AG04450 (cell line): ENCODE measurements around the gene AOC1. TPM values are rescaled to one million over a fixed set of nuclear protein-coding genes. Genes with fewer than 3 reads are reported as not detected.

Experiments used
- CTCF ChIA-PET: fragments of 300-600, 350-600 bp; formaldehyde crosslinking; extraction: SDS; loops from one replicate; lab custom pipeline; 2022; ENCODE audit warnings: antibody characterized with exemption, inconsistent platforms; lab: Charles Lee
- POLR2A ChIA-PET: fragments of 350-600 bp; formaldehyde crosslinking; extraction: SDS; loops from one replicate; lab custom pipeline; 2021; ENCODE audit warnings: antibody characterized with exemption, inconsistent platforms; lab: Yijun Ruan, JAX
- DNase-seq: peaks from one replicate; pipeline ENCODE4 v3.0.0-alpha.2; 2011; ENCODE audit warnings: low read depth, low spot score
- H3K27ac ChIP-seq: one replicate; pipeline ENCODE4 v1.5.1; 2012; ENCODE audit warnings: low read depth, low read length, control low read depth
- H3K27me3 ChIP-seq: one replicate; pipeline ENCODE4 v1.6.0; 2012; ENCODE audit warnings: low read length; ENCODE audit not compliant: control insufficient read depth, insufficient read depth
- H3K4me3 ChIP-seq: 2 replicates; pipeline ENCODE4 v1.5.1; 2011; ENCODE audit warnings: mild to moderate bottlenecking, low read depth, low read length, control low read depth
- H3K9me3 ChIP-seq: 2 replicates; pipeline ENCODE4 v1.5.1; 2012; ENCODE audit warnings: low read length; ENCODE audit not compliant: control insufficient read depth, insufficient read depth
- polyA plus RNA-seq: library from polyadenylated mRNA; depleted of rRNA; stranded (reverse); fragments of >200 nt; gene quantifications from 2 replicates; pipeline ENCODE4 v1.2.3, GENCODE V29; 2011
- TF ChIP-seq, protein P1 (sequence below): IDR thresholded peaks from 2 replicates; pipeline ENCODE4 v1.5.1; 2011; ENCODE audit warnings: low read depth, low read length, control low read depth, inconsistent platforms

AOC1 gene
- polyA plus RNA-seq, 1 experiment, result not detected

DNA sequence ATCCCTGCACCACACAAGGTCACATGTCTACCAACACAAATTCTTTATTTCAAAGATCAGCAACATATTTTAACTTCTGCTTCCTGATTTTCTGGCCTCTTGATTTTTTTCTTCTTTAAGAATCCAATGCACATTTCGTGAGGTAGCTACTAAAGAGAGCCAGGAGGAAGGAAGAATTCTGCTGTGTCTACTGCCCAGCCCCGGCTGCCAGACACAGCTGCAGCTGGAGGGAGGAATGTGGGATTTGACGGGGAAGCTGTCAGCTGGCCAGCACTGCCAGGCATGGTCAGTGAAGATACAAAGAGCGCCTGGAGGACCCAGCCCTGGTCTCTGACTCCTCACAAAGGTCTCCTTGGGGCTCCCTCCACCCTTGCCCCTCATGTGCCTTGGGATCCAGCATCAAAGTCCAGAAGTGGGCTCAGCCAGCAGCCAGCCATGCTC is 6.9 kb upstream of the AOC1 start:
- TF ChIP-seq, protein P1, sequence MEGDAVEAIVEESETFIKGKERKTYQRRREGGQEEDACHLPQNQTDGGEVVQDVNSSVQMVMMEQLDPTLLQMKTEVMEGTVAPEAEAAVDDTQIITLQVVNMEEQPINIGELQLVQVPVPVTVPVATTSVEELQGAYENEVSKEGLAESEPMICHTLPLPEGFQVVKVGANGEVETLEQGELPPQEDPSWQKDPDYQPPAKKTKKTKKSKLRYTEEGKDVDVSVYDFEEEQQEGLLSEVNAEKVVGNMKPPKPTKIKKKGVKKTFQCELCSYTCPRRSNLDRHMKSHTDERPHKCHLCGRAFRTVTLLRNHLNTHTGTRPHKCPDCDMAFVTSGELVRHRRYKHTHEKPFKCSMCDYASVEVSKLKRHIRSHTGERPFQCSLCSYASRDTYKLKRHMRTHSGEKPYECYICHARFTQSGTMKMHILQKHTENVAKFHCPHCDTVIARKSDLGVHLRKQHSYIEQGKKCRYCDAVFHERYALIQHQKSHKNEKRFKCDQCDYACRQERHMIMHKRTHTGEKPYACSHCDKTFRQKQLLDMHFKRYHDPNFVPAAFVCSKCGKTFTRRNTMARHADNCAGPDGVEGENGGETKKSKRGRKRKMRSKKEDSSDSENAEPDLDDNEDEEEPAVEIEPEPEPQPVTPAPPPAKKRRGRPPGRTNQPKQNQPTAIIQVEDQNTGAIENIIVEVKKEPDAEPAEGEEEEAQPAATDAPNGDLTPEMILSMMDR, result no peak
- CTCF ChIA-PET, result interaction anchor here (1.5 to 1.8 kb wide), 2 partner anchors 31 to 67 kb away, joined by 3 to 4 read pairs; no protein-coding TSS in a partner anchor
- no peak overlapping the region for H3K27ac ChIP-seq
- POLR2A ChIA-PET, result no interaction called here
- H3K4me3 ChIP-seq, result no peak overlapping the region
- no peaks in the 10 kb centered on the region for H3K9me3 ChIP-seq
- no peaks in the 10 kb centered on the region for H3K27me3 ChIP-seq
- no peak for DNase-seq

DNA sequence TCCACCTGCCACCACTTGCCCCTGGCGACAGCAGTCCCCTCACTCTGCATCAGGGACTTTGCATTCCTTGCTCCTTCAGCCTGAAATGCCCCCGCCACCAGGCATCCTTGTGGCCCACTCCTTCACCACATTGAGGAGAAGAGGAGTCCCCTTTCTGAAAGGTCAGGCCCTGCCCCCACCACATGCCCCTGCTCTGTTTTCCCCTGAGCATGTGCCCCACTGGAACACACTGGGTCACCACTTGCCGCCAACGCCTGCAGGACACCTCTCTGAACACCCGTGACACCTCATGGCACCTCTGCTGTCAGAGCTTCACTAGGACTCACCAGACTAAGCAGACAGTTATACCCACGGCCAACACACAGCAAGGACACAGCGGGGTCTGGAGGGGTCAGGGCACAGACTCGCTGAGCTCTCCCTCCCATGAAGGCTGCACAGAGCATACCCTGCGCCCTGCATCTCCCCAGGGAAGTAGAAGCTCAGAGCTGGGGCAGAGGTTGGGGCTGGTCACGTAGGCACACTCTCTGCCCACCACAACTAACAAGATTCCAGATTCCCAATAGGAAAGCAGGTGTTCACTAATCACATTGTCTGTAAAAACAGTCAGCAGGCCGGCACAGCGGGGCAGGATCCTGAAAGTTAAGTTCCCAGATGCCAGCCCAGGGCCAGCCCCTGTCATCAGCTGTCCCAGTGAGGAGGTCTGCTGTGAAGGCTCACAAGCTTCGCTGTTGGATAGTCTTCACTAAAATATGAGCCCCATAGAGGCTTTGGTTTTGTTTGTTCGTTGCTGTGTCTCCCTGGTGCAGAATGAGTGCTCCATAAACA is 5.8 kb upstream of the AOC1 start:
- CTCF ChIA-PET, result no interaction called here

DNA sequence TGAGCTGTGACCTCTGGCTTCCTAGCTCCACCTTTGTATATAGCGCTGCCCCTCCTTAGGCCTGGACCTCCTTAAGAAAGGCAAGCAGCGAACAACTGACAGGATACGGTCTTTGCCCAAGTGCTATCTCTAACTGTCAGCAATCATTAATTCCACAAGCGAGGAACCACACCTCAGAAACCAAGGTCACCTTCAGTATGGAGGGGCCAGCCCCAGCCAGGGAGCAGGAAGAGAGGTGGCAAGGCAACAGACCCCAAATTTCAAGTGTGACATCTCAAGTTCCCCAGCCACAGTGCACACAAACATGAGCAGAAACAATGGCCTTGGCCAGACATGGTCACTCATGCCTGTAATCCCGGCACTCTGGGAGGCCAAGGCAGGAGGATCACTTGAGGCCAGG is 4.8 kb upstream of the AOC1 start:
- no peak overlapping the region for H3K4me3 ChIP-seq
- H3K27me3 ChIP-seq, result no peaks in the 10 kb centered on the region
- CTCF ChIA-PET, result no interaction called here
- H3K27ac ChIP-seq, result no peak overlapping the region
- POLR2A ChIA-PET, result no interaction called here
- no peaks in the 10 kb centered on the region for H3K9me3 ChIP-seq
- no peak for DNase-seq
- TF ChIP-seq, protein P1, result no peak

More for the DNA sequence above, 5.8 kb upstream of the AOC1 start:
- Histone ChIP-seq H3K9me3 (no peaks in the 10 kb centered on the region), H3K4me3 (no peak overlapping the region), H3K27me3 (no peaks in the 10 kb centered on the region), H3K27ac (no peak overlapping the region)
- no peak for DNase-seq
- POLR2A ChIA-PET, result no interaction called here
- TF ChIP-seq, protein P1, result no peak

DNA sequence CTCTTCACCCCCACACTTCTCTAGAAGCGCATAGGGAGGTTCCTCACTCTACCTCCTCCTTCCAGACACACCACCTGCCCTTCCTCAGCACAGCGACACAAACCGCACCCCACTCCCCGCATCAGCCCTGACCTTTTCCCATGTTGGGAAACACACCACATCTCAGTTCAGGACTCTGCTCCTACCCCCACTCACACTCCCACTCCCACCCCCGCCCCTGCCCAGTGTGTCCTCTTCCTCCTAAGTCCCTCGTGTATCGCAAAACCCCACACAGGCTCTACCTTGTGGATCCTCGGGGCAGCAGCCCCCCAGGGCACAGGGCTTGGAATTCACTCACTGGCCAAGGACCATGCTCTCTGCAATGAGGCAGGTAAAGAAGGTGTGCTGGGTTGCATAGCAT is 4.2 kb upstream of the AOC1 start:
- CTCF ChIA-PET, result no interaction called here

More for the DNA sequence above, 4.2 kb upstream of the AOC1 start:
- POLR2A ChIA-PET, result no interaction called here
- H3K9me3 ChIP-seq, result no peaks in the 10 kb centered on the region
- no peak overlapping the region for H3K27ac ChIP-seq
- TF ChIP-seq, protein P1, result no peak
- peaks cover 3% of the 10 kb centered on the region for H3K27me3 ChIP-seq
- H3K4me3 ChIP-seq, result no peak overlapping the region
- DNase-seq, result no peak
